Right lobe of liver (tissue), 4 donors: ENCODE measurements around the gene CYP3A4.

ENCODE experiments used
- CTCF ChIP-seq, 4 donors: fragments of 200-600 bp in 3 of 4; fragments of 450-650 bp in 1 of 4; IDR thresholded peaks; one replicate each; pipeline versions ENCODE4 v1.5.1 to v1.8.0; 2016 to 2022; ENCODE audit warnings: antibody characterized with exemption in 4 of 4, mild to moderate bottlenecking in 2 of 4
- POLR2A ChIP-seq: fragments of 450-650 bp; IDR thresholded peaks from one replicate; pipeline ENCODE4 v1.6.1; 2017; ENCODE audit warnings: antibody characterized with exemption, mild to moderate bottlenecking
- donor health status: DM: no; HTN: no; CAD: no.
- donor health status: DM: no; HTN: no; CAD: no.
- donor health status: DM: no; HTN: yes; CAD: no.

- TF ChIP-seq CTCF (IDR thresholded peaks at IDR 0.05) = no peak
- no peak for TF ChIP-seq POLR2A
These were observed 11.4 kb downstream of the CYP3A4 start for GRCh38 chr7:99772565-99772964.
